HEK293 (cell line): ENCODE measurements around the gene CEP112.

Experiments
- CTCF ChIA-PET: fragments of 350-600 bp; formaldehyde crosslinking; extraction: SDS; loops from one replicate; lab custom pipeline; 2021; ENCODE audit warnings: antibody characterized with exemption; lab: Yijun Ruan, JAX
- POLR2A ChIA-PET: fragments of 300-600 bp; formaldehyde crosslinking; extraction: SDS; loops from one replicate; lab custom pipeline; 2020; ENCODE audit warnings: antibody characterized with exemption, inconsistent platforms; lab: Yijun Ruan, JAX
- H3K27ac ChIP-seq: fragments of 200-500 bp; sonication (Bioruptor generic); 2 replicates; pipeline ENCODE4 v1.5.1; 2014; ENCODE audit warnings: low read depth, low read length, control low read depth, inconsistent platforms; ENCODE audit errors: extremely low read depth
- H3K36me3 ChIP-seq, 2 experiments: fragments of 200-500 bp in 1 of 2; sonication (Bioruptor generic) in 1 of 2; 1 replicate in 1 of 2; 2 replicates in 1 of 2; pipeline ENCODE4 v1.5.1; 2014 to 2017; ENCODE audit warnings: inconsistent platforms in 2 of 2, low read length in 2 of 2; ENCODE audit not compliant: control insufficient read depth in 2 of 2, insufficient read depth in 1 of 2
- H3K4me1 ChIP-seq: fragments of 200-500 bp; sonication (Bioruptor generic); 2 replicates; pipeline ENCODE4 v1.5.1; 2014; ENCODE audit warnings: mild to moderate bottlenecking, low read length, inconsistent platforms; ENCODE audit not compliant: control insufficient read depth, insufficient read depth
- H3K4me3 ChIP-seq: 2 replicates; pipeline ENCODE4 v1.5.1; 2011; ENCODE audit warnings: low read depth, mild to moderate bottlenecking, control low read depth, low read length, moderate library complexity
- H3K9me3 ChIP-seq: fragments of 200-500 bp; sonication (Bioruptor generic); 2 replicates; pipeline ENCODE4 v1.5.1; 2014; ENCODE audit warnings: low read depth, low read length, inconsistent platforms; ENCODE audit not compliant: control insufficient read depth, insufficient read depth
- GLI4 ChIP-seq: fragments of 450-650 bp; formaldehyde crosslinking; IDR thresholded peaks from 2 replicates; pipeline ENCODE4 v1.5.1; 2016; ENCODE audit warnings: missing biosample characterization, missing genetic modification characterization
- HOXD13 ChIP-seq: sonication (generic); formaldehyde crosslinking; IDR thresholded peaks from 2 replicates; pipeline ENCODE4 v1.8.0; 2022; ENCODE audit warnings: missing genetic modification reagents, borderline replicate concordance
- KLF1 ChIP-seq: fragments of 450-650 bp; formaldehyde crosslinking; IDR thresholded peaks from 2 replicates; pipeline ENCODE4 v1.5.1; 2016; ENCODE audit warnings: missing biosample characterization, missing genetic modification characterization
- SP3 ChIP-seq: fragments of 450-650 bp; formaldehyde crosslinking; IDR thresholded peaks from 2 replicates; pipeline ENCODE4 v1.5.1; 2016; ENCODE audit warnings: missing biosample characterization, missing genetic modification characterization
- ZNF223 ChIP-seq: fragments of 450-650 bp; formaldehyde crosslinking; IDR thresholded peaks from 2 replicates; pipeline ENCODE4 v1.5.1; 2016; ENCODE audit warnings: missing biosample characterization, missing genetic modification characterization
- ZNF354C ChIP-seq: fragments of 450-650 bp; formaldehyde crosslinking; IDR thresholded peaks from 2 replicates; pipeline ENCODE4 v1.5.1; 2016; ENCODE audit warnings: missing biosample characterization, missing genetic modification characterization, low read depth, borderline replicate concordance
- ZNF416 ChIP-seq: fragments of 450-650 bp; formaldehyde crosslinking; IDR thresholded peaks from 2 replicates; pipeline ENCODE4 v1.5.1; 2016; ENCODE audit warnings: missing biosample characterization, missing genetic modification characterization
- ZNF510 ChIP-seq: fragments of 450-650 bp; formaldehyde crosslinking; IDR thresholded peaks from 2 replicates; pipeline ENCODE4 v1.5.1; 2018; ENCODE audit warnings: mild to moderate bottlenecking, missing genetic modification characterization, missing biosample characterization; ENCODE audit not compliant: insufficient replicate concordance
- ZNF548 ChIP-seq: fragments of 450-650 bp; formaldehyde crosslinking; IDR thresholded peaks from 2 replicates; pipeline ENCODE4 v1.5.1; 2016; ENCODE audit warnings: missing biosample characterization, missing genetic modification characterization
- ZNF585B ChIP-seq: fragments of 450-650 bp; formaldehyde crosslinking; IDR thresholded peaks from 2 replicates; pipeline ENCODE4 v1.5.1; 2016; ENCODE audit warnings: missing biosample characterization, missing genetic modification characterization
- ZNF701 ChIP-seq: fragments of 450-650 bp; formaldehyde crosslinking; IDR thresholded peaks from 2 replicates; pipeline ENCODE4 v1.5.1; 2016; ENCODE audit warnings: missing biosample characterization, missing genetic modification characterization
- ZNF707 ChIP-seq: fragments of 450-650 bp; formaldehyde crosslinking; IDR thresholded peaks from 2 replicates; pipeline ENCODE4 v1.5.1; 2016; ENCODE audit warnings: missing biosample characterization, missing genetic modification characterization
- ZNF776 ChIP-seq: fragments of 450-650 bp; formaldehyde crosslinking; IDR thresholded peaks from 2 replicates; pipeline ENCODE4 v1.5.0; 2017; ENCODE audit warnings: missing biosample characterization, missing genetic modification characterization, borderline replicate concordance
- ZXDB ChIP-seq: fragments of 450-650 bp; formaldehyde crosslinking; IDR thresholded peaks from 2 replicates; pipeline ENCODE4 v1.5.1; 2016; ENCODE audit warnings: missing biosample characterization, missing genetic modification characterization
- TF ChIP-seq, protein P1 (sequence below): fragments of 450-650 bp; formaldehyde crosslinking; IDR thresholded peaks from 2 replicates; pipeline ENCODE4 v1.5.1; 2016; ENCODE audit warnings: missing biosample characterization, missing genetic modification characterization
- TF ChIP-seq, protein P2 (sequence below): fragments of 450-650 bp; formaldehyde crosslinking; IDR thresholded peaks from 2 replicates; pipeline ENCODE4 v1.5.1; 2017; ENCODE audit warnings: missing biosample characterization, missing genetic modification characterization
- TF ChIP-seq, protein P3 (sequence below): fragments of 450-650 bp; formaldehyde crosslinking; IDR thresholded peaks from 2 replicates; pipeline ENCODE4 v1.5.1; 2016; ENCODE audit warnings: missing biosample characterization, missing genetic modification characterization
- TF ChIP-seq, protein P4 (sequence below): fragments of 450-650 bp; formaldehyde crosslinking; conservative IDR thresholded peaks from 2 replicates; pipeline ENCODE4 v1.5.1; 2016; ENCODE audit warnings: low read depth, missing biosample characterization, missing genetic modification characterization

The CEP112 gene

DNA sequence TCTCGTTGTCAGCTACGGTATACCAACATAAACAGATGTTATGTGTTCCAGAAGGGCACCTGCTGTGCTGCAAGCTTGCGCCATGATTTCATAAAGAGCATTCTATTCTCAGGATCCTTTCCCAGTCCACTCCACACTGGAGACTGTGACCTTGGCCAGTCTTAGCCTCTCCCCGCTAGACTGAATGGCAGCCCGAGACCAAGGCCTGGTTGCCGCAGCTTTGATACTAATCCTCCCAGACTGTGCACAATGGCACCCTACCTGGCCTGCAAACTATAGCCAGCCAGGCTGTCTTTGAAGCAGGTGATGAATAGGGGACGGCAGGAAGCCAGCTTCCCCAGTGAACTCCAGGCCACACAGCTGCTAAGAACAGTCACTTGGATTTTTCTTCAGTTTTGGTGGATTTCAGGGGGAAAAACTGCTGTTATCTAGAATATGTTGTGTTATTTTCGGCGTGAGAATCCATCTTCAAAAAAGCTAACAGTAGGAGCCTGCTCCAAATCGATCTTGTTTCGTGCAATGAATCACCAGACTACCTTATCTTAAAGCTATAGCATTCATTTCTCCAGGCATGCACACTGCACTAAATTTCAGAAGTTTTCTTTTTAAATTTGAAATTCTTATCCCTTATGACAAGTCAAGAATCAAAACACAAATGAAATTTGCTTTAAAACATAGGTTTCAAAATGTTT lies 289.0 kb downstream of the CEP112 start:
- CTCF ChIA-PET, result no interaction called here
- Histone ChIP-seq H3K27ac (no peak overlapping the region), H3K36me3 (no peaks in the 10 kb centered on the region), H3K4me1 (no peaks in the 10 kb centered on the region), H3K9me3 (no peaks in the 10 kb centered on the region), H3K4me3 (no peak overlapping the region)
- TF ChIP-seq SP3 (tag by site-specific recombination) (no peak), ZXDB (tag by site-specific recombination) (no peak), KLF1 (tag by site-specific recombination) (no peak), ZNF510 (tag by site-specific recombination) (no peak), GLI4 (tag by site-specific recombination) (no peak), ZNF776 (tag by site-specific recombination) (no peak), ZNF701 (tag by site-specific recombination) (no peak), ZNF707 (tag by site-specific recombination) (no peak), HOXD13 (CRISPR knock-in tag) (no peak)
- TF ChIP-seq, protein P1, sequence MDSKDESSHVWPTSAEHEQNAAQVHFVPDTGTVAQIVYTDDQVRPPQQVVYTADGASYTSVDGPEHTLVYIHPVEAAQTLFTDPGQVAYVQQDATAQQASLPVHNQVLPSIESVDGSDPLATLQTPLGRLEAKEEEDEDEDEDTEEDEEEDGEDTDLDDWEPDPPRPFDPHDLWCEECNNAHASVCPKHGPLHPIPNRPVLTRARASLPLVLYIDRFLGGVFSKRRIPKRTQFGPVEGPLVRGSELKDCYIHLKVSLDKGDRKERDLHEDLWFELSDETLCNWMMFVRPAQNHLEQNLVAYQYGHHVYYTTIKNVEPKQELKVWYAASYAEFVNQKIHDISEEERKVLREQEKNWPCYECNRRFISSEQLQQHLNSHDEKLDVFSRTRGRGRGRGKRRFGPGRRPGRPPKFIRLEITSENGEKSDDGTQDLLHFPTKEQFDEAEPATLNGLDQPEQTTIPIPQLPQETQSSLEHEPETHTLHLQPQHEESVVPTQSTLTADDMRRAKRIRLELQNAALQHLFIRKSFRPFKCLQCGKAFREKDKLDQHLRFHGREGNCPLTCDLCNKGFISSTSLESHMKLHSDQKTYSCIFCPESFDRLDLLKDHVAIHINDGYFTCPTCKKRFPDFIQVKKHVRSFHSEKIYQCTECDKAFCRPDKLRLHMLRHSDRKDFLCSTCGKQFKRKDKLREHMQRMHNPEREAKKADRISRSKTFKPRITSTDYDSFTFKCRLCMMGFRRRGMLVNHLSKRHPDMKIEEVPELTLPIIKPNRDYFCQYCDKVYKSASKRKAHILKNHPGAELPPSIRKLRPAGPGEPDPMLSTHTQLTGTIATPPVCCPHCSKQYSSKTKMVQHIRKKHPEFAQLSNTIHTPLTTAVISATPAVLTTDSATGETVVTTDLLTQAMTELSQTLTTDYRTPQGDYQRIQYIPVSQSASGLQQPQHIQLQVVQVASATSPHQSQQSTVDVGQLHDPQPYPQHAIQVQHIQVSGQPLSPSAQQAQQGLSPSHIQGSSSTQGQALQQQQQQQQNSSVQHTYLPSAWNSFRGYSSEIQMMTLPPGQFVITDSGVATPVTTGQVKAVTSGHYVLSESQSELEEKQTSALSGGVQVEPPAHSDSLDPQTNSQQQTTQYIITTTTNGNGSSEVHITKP, result no peak
- TF ChIP-seq, protein P2, sequence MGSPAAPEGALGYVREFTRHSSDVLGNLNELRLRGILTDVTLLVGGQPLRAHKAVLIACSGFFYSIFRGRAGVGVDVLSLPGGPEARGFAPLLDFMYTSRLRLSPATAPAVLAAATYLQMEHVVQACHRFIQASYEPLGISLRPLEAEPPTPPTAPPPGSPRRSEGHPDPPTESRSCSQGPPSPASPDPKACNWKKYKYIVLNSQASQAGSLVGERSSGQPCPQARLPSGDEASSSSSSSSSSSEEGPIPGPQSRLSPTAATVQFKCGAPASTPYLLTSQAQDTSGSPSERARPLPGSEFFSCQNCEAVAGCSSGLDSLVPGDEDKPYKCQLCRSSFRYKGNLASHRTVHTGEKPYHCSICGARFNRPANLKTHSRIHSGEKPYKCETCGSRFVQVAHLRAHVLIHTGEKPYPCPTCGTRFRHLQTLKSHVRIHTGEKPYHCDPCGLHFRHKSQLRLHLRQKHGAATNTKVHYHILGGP (tag by site-specific recombination), result no peak
- POLR2A ChIA-PET, result no interaction called here

DNA sequence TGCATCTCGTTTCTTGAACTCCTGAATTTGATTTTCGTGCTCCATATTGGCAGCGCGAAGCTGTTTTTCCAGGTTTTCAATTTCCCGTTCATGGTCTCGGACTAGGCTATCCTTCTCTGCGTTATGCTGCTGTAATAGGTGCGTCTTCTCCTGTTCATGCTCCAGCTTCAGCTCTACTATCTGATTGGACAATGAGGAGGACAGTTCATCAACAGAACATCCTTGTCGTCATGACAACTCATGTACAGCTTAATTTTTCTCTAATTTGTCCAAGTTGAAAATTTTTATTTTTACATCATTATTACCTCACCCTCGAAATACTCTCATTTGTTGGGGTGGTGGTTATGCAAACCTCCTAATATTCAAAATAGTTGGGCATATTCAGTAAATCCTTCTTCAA lies 289.8 kb downstream of the CEP112 start:
- CTCF ChIA-PET, result interaction anchor here (1.2 kb wide), 1 partner anchor 608 kb away, joined by 3 read pairs; no protein-coding TSS in a partner anchor
- H3K4me3 ChIP-seq, result no peak overlapping the region
- no peaks in the 10 kb centered on the region for H3K36me3 ChIP-seq
- no peak overlapping the region for H3K27ac ChIP-seq
- TF ChIP-seq ZNF585B (tag by site-specific recombination), result no peak
- TF ChIP-seq ZNF354C (tag by site-specific recombination), result no peak
- no peak for TF ChIP-seq SP3 (tag by site-specific recombination)
- TF ChIP-seq, protein P3, sequence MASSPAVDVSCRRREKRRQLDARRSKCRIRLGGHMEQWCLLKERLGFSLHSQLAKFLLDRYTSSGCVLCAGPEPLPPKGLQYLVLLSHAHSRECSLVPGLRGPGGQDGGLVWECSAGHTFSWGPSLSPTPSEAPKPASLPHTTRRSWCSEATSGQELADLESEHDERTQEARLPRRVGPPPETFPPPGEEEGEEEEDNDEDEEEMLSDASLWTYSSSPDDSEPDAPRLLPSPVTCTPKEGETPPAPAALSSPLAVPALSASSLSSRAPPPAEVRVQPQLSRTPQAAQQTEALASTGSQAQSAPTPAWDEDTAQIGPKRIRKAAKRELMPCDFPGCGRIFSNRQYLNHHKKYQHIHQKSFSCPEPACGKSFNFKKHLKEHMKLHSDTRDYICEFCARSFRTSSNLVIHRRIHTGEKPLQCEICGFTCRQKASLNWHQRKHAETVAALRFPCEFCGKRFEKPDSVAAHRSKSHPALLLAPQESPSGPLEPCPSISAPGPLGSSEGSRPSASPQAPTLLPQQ (tag by site-specific recombination), result no peak
- no peak for TF ChIP-seq ZNF416 (tag by site-specific recombination)
- no peak for TF ChIP-seq ZNF548 (tag by site-specific recombination)
- no peak for TF ChIP-seq ZNF223
- TF ChIP-seq, protein P4, sequence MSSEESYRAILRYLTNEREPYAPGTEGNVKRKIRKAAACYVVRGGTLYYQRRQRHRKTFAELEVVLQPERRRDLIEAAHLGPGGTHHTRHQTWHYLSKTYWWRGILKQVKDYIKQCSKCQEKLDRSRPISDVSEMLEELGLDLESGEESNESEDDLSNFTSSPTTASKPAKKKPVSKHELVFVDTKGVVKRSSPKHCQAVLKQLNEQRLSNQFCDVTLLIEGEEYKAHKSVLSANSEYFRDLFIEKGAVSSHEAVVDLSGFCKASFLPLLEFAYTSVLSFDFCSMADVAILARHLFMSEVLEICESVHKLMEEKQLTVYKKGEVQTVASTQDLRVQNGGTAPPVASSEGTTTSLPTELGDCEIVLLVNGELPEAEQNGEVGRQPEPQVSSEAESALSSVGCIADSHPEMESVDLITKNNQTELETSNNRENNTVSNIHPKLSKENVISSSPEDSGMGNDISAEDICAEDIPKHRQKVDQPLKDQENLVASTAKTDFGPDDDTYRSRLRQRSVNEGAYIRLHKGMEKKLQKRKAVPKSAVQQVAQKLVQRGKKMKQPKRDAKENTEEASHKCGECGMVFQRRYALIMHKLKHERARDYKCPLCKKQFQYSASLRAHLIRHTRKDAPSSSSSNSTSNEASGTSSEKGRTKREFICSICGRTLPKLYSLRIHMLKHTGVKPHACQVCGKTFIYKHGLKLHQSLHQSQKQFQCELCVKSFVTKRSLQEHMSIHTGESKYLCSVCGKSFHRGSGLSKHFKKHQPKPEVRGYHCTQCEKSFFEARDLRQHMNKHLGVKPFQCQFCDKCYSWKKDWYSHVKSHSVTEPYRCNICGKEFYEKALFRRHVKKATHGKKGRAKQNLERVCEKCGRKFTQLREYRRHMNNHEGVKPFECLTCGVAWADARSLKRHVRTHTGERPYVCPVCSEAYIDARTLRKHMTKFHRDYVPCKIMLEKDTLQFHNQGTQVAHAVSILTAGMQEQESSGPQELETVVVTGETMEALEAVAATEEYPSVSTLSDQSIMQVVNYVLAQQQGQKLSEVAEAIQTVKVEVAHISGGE (tag by site-specific recombination), result no peak
- POLR2A ChIA-PET, result no interaction called here
- no peaks in the 10 kb centered on the region for H3K4me1 ChIP-seq
- no peaks in the 10 kb centered on the region for H3K9me3 ChIP-seq
